ENCODE results near the gene CUX1.

DNA sequence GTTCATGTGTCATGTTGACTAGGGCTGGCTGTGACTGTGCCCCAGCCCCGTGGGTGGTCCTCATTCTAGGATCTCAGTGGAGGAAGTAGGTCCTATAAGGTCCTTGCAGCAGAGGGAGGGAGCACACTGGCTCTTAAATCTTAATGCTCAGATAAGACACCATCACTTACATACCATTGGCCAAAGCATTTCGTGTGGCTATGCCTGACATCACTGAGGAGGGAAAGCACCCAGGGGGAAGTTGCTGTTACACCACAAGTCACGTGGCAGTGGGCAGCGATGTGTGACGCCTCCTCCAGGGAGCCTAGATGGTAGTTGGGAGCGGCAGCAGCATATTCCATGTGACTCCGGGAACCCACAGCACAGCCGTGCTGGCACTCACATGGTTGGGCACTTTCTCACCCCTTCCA, 244.6 kb downstream of the CUX1 start:
- TF ChIP-seq, protein P1, sequence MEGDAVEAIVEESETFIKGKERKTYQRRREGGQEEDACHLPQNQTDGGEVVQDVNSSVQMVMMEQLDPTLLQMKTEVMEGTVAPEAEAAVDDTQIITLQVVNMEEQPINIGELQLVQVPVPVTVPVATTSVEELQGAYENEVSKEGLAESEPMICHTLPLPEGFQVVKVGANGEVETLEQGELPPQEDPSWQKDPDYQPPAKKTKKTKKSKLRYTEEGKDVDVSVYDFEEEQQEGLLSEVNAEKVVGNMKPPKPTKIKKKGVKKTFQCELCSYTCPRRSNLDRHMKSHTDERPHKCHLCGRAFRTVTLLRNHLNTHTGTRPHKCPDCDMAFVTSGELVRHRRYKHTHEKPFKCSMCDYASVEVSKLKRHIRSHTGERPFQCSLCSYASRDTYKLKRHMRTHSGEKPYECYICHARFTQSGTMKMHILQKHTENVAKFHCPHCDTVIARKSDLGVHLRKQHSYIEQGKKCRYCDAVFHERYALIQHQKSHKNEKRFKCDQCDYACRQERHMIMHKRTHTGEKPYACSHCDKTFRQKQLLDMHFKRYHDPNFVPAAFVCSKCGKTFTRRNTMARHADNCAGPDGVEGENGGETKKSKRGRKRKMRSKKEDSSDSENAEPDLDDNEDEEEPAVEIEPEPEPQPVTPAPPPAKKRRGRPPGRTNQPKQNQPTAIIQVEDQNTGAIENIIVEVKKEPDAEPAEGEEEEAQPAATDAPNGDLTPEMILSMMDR (IDR thresholded peaks at IDR 0.05; ENCODE audit: low read depth, low read length, poor library complexity, severe bottlenecking), result no peak
- TF ChIP-seq EZH2phosphoT487 (IDR thresholded peaks at IDR 0.05; ENCODE audit: borderline replicate concordance, low read length), result no peak
